Measurements from ENCODE around the gene EIF5.

DNA sequence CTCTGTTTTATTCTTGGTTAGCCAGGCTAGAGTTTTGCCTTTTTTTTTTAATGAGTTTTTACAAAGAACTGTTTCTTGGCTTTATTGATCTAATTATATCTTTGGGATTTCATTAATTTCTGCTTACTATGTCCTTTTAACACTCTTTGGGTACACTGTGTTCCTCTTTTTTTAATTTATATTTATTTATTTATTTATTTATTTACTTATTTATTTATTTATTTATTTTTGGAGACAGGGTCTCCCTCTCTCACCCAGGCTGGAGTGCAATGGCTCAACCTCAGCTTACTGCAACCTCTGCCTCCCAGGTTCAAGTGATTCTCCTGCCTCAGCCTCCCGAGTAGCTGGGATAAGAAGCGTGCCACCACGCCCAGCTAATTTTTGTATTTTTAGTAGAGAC, 36.0 kb downstream of the EIF5 start:
- TF ChIP-seq, protein P1, sequence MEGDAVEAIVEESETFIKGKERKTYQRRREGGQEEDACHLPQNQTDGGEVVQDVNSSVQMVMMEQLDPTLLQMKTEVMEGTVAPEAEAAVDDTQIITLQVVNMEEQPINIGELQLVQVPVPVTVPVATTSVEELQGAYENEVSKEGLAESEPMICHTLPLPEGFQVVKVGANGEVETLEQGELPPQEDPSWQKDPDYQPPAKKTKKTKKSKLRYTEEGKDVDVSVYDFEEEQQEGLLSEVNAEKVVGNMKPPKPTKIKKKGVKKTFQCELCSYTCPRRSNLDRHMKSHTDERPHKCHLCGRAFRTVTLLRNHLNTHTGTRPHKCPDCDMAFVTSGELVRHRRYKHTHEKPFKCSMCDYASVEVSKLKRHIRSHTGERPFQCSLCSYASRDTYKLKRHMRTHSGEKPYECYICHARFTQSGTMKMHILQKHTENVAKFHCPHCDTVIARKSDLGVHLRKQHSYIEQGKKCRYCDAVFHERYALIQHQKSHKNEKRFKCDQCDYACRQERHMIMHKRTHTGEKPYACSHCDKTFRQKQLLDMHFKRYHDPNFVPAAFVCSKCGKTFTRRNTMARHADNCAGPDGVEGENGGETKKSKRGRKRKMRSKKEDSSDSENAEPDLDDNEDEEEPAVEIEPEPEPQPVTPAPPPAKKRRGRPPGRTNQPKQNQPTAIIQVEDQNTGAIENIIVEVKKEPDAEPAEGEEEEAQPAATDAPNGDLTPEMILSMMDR (IDR thresholded peaks at IDR 0.05): no peak
- no peak for TF ChIP-seq POLR2A (IDR thresholded peaks at IDR 0.05; ENCODE audit: low read depth)
